Mucosa of rectum (tissue), 2 donors: ENCODE results near the gene TSFM.

ENCODE experiments used
- H3K27ac ChIP-seq, 2 donors: one replicate each; pipeline ENCODE4 v1.7.0; 2013; ENCODE audit warnings: inconsistent platforms in 2 of 2, low read depth in 2 of 2, low read length in 2 of 2
- H3K27me3 ChIP-seq, 2 donors: one replicate each; pipeline ENCODE4 v1.7.0; 2013; ENCODE audit warnings: low read length in 2 of 2; ENCODE audit not compliant: control insufficient read depth in 2 of 2, insufficient read depth in 2 of 2
- H3K36me3 ChIP-seq, 2 donors: one replicate each; pipeline ENCODE4 v1.7.0; 2013; ENCODE audit warnings: low read length in 2 of 2; ENCODE audit not compliant: control insufficient read depth in 2 of 2, insufficient read depth in 2 of 2
- H3K4me1 ChIP-seq, 2 donors: one replicate each; pipeline ENCODE4 v1.7.0; 2013; ENCODE audit warnings: low read length in 2 of 2, mild to moderate bottlenecking in 1 of 2; ENCODE audit not compliant: control insufficient read depth in 2 of 2, insufficient read depth in 2 of 2
- H3K4me3 ChIP-seq, 2 donors: one replicate each; pipeline ENCODE4 v1.7.0; 2013; ENCODE audit warnings: low read length in 2 of 2
- H3K9ac ChIP-seq, 2 donors: one replicate each; pipeline ENCODE4 v1.7.0; 2013; ENCODE audit warnings: low read length in 2 of 2, low read depth in 1 of 2, mild to moderate bottlenecking in 1 of 2
- H3K9me3 ChIP-seq, 2 donors: one replicate each; pipeline ENCODE4 v1.7.0; 2013; ENCODE audit warnings: low read length in 2 of 2; ENCODE audit not compliant: control insufficient read depth in 2 of 2
- donor health status: healthy.
- donor health status: Normal muscosa, but diverticular disease.

Gene TSFM

DNA sequence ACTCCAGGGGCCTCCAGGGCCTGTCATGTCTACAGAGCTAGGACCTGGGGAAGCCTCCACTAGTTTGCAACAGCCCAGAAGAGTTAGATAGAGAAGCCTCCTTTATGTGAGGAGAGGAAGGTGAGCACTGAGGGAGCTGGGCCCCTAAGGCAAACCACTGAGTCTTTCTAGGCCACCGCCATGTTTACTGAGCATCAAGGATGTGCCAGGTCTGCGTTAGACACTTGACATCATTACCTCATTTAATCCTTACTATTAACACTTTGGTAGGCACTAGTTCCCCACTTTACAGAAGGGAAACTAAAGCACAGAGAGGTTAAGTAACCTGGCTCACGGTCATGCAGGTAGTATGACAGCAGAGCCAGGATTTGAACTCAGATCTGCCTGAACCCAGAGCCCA is 51.1 kb downstream of the TSFM start:
- Histone ChIP-seq H3K27ac (no peak overlapping the region), H3K9me3 (no peaks in the 10 kb centered on the region), H3K4me1 (peaks cover 67 to 72% of the 10 kb centered on the region in 2 donors), H3K36me3 (peaks cover 10 to 18% of the 10 kb centered on the region in 2 donors), H3K9ac (no peak overlapping the region), H3K27me3 (no peaks in the 10 kb centered on the region), H3K4me3 (no peak overlapping the region)

- H3K36me3 ChIP-seq = peaks cover 3 to 12% of the 10 kb centered on the region in 2 donors
- H3K27ac ChIP-seq = peak overlapping the region in 1 of 2 donors; percentile 6
- no peaks in the 10 kb centered on the region for H3K9me3 ChIP-seq
- H3K4me3 ChIP-seq = peak overlapping the region in 1 of 2 donors; percentile 7
- peaks cover 71 to 75% of the 10 kb centered on the region in 2 donors for H3K4me1 ChIP-seq
- no peaks in the 10 kb centered on the region for H3K27me3 ChIP-seq
- H3K9ac ChIP-seq = no peak overlapping the region
Measured at GRCh38 chr12:57834086-57834876, 51.7 kb downstream of the TSFM start.

- Histone ChIP-seq H3K9ac (no peak overlapping the region), H3K27ac (peak overlapping the region in 1 of 2 donors; percentile 58), H3K4me1 (peaks cover 79 to 81% of the 10 kb centered on the region in 2 donors), H3K4me3 (peak overlapping the region in 1 of 2 donors; percentile 58), H3K9me3 (no peaks in the 10 kb centered on the region), H3K36me3 (peaks cover 0 to 5% of the 10 kb centered on the region in 2 donors), H3K27me3 (no peaks in the 10 kb centered on the region)
Measured at GRCh38 chr12:57835366-57836288, 53.0 kb downstream of the TSFM start.

DNA sequence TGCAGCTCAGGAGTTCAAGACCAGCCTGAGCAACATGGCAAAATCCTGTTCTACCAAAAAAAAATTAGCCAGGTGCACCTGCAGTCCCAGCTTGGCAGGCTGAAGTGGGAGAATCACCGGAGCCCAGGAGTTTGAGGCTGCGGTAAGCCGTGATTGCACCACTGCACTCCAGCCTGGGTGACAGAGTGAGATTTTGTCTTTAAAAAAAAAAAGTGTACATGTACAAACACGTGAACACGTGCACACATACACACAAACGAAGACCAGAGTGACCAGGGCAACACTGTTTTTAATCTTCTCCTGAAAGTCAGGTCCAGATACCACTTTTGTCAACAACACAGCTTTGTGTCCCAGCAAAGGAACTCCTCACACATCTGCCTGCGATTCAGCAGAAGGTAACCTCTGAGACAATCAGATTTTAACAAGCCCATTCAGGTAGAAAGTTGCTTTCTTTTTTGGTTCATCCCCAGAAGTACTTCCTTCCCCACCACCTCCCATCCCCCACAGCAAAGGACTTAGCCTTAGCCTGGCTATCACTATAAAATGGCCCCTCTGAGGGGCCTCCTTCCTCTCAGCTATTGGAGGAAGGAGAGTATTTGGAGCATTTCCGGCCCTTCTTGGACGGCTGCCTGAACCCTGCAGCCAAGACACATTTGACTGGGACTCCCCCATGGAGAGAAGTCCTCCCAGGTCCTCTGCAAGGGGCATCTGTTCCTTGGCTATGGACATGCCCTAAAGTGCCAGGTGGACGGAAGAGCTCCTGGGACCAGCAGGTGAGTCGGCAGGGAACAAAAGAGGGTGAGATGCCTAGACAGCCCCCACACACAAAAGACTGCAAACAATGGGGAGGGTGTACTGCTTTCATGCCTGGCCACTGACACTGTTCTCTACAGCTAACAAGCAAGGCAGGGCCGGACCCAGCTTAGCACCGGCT is 54.1 kb downstream of the TSFM start:
- H3K4me1 ChIP-seq = peaks cover 82 to 87% of the 10 kb centered on the region in 2 donors
- H3K27me3 ChIP-seq = no peaks in the 10 kb centered on the region
- H3K9ac ChIP-seq = peak overlapping the region; percentile 2 to 17
- H3K36me3 ChIP-seq = peaks cover 0 to 5% of the 10 kb centered on the region in 2 donors
- no peaks in the 10 kb centered on the region for H3K9me3 ChIP-seq
- peak overlapping the region; percentile 16 to 58 for H3K27ac ChIP-seq
- peak overlapping the region in 1 of 2 donors; percentile 58 for H3K4me3 ChIP-seq

DNA sequence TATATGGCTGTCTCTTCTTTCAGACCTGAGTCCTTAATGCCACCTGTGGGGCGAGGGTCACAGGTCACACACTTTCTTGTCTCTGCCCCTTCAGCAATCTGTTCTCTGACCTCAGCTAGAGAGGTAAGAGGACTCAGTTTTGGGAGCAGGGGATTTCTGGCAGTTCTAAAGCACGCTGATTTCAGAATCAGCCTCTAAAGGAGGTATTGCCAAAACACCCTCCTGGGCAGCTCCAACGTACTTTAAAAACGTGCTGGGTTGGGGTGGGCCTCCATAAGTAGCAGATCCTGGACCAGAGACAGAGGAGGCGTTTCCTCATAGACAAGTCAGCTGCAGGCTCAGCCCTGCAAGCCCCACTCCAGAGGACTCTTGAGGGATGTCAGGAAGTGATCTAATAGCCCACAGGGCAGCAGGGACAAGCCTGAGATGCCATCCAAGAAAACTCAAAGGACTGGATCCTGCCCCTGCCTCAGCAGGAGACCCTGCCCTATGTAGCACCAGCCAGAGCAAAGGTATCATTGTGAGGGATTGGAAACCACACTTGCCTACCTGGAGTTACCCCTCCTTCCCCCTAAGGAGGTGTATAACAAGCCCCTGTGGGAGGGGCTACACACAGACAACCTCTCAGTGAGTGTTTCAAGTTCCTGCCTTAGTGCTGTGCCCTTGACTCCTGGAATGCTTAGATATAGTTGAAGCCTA is 55.4 kb downstream of the TSFM start:
- Histone ChIP-seq H3K4me1 (peaks cover 86 to 90% of the 10 kb centered on the region in 2 donors), H3K9me3 (no peaks in the 10 kb centered on the region), H3K27ac (peak overlapping the region; percentile 19 to 24), H3K4me3 (peak overlapping the region in 1 of 2 donors; percentile 39), H3K36me3 (peaks cover 0 to 5% of the 10 kb centered on the region in 2 donors), H3K9ac (peak overlapping the region in 1 of 2 donors; percentile 36), H3K27me3 (no peaks in the 10 kb centered on the region)

DNA sequence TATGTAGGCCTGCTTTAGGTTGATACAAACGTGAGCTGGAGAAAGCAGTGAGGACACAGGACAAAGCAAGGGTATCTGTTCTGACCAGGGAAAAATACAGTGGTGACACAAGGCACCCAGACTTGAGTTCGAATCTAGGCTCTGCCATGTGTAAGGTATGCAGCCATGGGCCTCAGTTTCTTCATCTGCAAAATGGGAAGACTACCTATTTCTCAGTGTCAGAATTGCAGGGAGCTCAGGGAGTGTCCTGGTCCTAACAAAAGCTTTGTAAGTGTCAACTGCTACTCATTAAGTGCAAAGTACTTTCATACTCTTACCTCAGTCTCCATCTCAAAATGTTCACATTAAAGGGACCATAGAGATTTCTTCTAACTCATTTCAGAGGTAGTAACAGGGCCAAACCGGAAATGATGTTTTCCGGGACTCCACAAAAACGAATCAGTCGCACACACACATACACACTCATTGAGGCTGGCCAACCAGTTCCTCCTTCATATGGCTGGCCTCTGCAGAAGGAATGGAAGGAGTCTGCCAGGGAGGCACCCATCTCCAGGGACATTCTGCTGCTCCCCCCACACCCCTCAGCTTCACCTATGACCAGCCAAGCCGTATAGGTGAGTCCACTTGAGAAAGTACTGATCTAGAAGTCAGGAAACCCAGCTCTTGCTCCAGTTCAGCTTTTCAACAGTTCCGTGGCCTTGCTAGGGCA is 56.2 kb downstream of the TSFM start:
- no peaks in the 10 kb centered on the region for H3K9me3 ChIP-seq
- H3K27me3 ChIP-seq = no peaks in the 10 kb centered on the region
- peaks cover 86 to 90% of the 10 kb centered on the region in 2 donors for H3K4me1 ChIP-seq
- peak overlapping the region in 1 of 2 donors; percentile 51 for H3K4me3 ChIP-seq
- peaks cover 0 to 8% of the 10 kb centered on the region in 2 donors for H3K36me3 ChIP-seq
- H3K9ac ChIP-seq = no peak overlapping the region
- peak overlapping the region; percentile 19 to 24 for H3K27ac ChIP-seq

DNA sequence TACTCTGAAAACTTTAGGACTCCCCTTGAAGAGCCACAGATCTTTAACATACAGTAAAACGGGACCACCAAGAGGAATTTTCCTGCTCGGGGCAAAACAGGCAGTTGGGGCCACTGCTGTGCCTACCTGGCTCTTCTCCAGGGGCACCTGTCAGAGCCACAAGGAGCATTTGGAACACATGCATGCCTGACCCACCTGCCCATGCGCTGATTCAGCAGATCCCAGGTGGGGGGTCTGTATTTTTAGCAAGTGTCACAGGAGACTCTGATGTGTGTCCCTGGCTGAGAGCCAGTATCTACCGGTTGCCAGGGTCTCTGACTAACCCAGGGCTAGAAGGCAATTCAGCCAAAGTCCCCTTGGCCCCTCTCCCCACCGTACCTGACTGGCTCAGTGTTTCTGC is 57.4 kb downstream of the TSFM start:
- Histone ChIP-seq H3K27me3 (no peaks in the 10 kb centered on the region), H3K9me3 (no peaks in the 10 kb centered on the region), H3K27ac (peak overlapping the region in 1 of 2 donors; percentile 1), H3K4me1 (peaks cover 88 to 91% of the 10 kb centered on the region in 2 donors), H3K9ac (peak overlapping the region in 1 of 2 donors; percentile 9), H3K36me3 (peaks cover 0 to 8% of the 10 kb centered on the region in 2 donors), H3K4me3 (peak overlapping the region in 1 of 2 donors; percentile 8)

GRCh38 chr12:57840726-57841125 is 58.1 kb downstream of the TSFM start:
- Histone ChIP-seq H3K4me1 (peaks cover 84% of the 10 kb centered on the region in 2 donors), H3K4me3 (peak overlapping the region in 1 of 2 donors; percentile 1), H3K9me3 (no peaks in the 10 kb centered on the region), H3K27me3 (no peaks in the 10 kb centered on the region), H3K36me3 (peaks cover 0 to 8% of the 10 kb centered on the region in 2 donors), H3K9ac (no peak overlapping the region), H3K27ac (no peak overlapping the region)
